OCI-LY3 (cell line): Measurements from ENCODE around the gene PARP1.

Experiments used
- H2AFZ ChIP-seq: fragments of 200-600, 300-600 bp; shearing (Covaris generic); 2 replicates; pipeline ENCODE4 v1.6.0; 2014; ENCODE audit warnings: antibody characterized with exemption, low read depth, low read length
- H3K27ac ChIP-seq: fragments of 200-600, 300-600 bp; sonication (generic); 2 replicates; pipeline ENCODE4 v1.5.1; 2014; ENCODE audit warnings: mild to moderate bottlenecking, low read length, moderate library complexity, mixed read lengths
- H3K27me3 ChIP-seq: fragments of 200-600, 300-600 bp; sonication (generic); 2 replicates; pipeline ENCODE4 v1.6.1; 2014; ENCODE audit warnings: low read depth, low read length, mixed read lengths
- H3K36me3 ChIP-seq: fragments of 200-600, 300-600 bp; sonication (generic); replicated peaks from 2 replicates; pipeline ENCODE3; 2014; ENCODE audit warnings: low read depth, low read length, mixed read lengths
- H3K4me1 ChIP-seq: fragments of 300-600, 200-600 bp; sonication (generic); 2 replicates; pipeline ENCODE4 v1.6.1; 2014; ENCODE audit warnings: low read length, mixed read lengths
- H3K4me2 ChIP-seq: fragments of 200-600, 300-600 bp; sonication (generic); 2 replicates; pipeline ENCODE4 v1.6.1; 2014; ENCODE audit warnings: low read length, mixed read lengths
- H3K4me3 ChIP-seq: fragments of 300-600, 200-600 bp; sonication (generic); 2 replicates; pipeline ENCODE4 v1.5.1; 2014; ENCODE audit warnings: antibody characterized with exemption, mild to moderate bottlenecking, low read length, moderate library complexity
- H3K79me2 ChIP-seq: fragments of 300-600, 200-600 bp; shearing (Covaris generic); 2 replicates; pipeline ENCODE4 v1.6.1; 2014; ENCODE audit warnings: mild to moderate bottlenecking, low read length, mixed read lengths
- H3K9ac ChIP-seq: fragments of 300-600, 200-600 bp; shearing (Covaris generic); 2 replicates; pipeline ENCODE4 v1.6.0; 2014; ENCODE audit warnings: mild to moderate bottlenecking, low read length, moderate library complexity
- H3K9me3 ChIP-seq: fragments of 200-600, 300-600 bp; shearing (Covaris generic); 2 replicates; pipeline ENCODE4 v1.6.1; 2014; ENCODE audit warnings: low read length, mixed read lengths; ENCODE audit not compliant: insufficient read depth
- H4K20me1 ChIP-seq: fragments of 200-600, 300-600 bp; sonication (generic); 2 replicates; pipeline ENCODE4 v1.6.1; 2016; ENCODE audit warnings: low read length, mixed read lengths; ENCODE audit not compliant: insufficient read depth
- CTCF ChIP-seq: fragments of 200-600, 300-600 bp; sonication (generic); IDR thresholded peaks from 2 replicates; pipeline ENCODE4 v1.5.1; 2014; ENCODE audit warnings: antibody characterized with exemption, low read length, low read depth
- EZH2phosphoT487 ChIP-seq: fragments of 200-600 bp; shearing (Covaris generic); IDR thresholded peaks from 2 replicates; pipeline ENCODE4 v1.6.1; 2018; ENCODE audit warnings: antibody characterized with exemption, mixed run types, low read depth

The PARP1 gene

DNA sequence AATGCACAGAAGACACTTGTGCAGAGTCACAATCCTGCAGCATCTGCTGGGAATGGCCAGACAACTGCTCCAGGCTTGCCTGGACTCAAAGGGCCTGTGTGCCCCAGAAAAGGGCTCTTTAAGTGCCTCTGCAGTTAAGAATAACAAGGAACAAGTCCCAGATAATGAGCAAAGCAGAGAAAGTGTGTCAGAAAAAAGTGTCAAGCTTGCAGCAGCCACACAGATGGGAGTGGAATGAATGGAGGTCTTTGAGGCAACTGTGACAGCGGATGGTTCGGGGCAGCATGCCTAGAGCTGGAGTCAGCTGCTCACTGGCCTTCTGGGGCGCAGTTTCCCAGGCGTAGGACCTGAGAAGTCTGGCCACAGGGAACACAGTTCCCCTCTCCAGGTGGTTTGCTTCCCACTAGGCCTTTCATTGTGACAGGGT, 5.1 kb downstream of the PARP1 start:
- H3K4me2 ChIP-seq, result no peak overlapping the region
- no peak overlapping the region for H3K27ac ChIP-seq
- TF ChIP-seq EZH2phosphoT487 (no peak), CTCF (no peak)
- peaks cover 70% of the 10 kb centered on the region for H4K20me1 ChIP-seq
- H3K36me3 ChIP-seq, result peaks cover 49% of the 10 kb centered on the region
- H3K4me1 ChIP-seq, result peaks cover 30% of the 10 kb centered on the region
- H3K27me3 ChIP-seq, result no peaks in the 10 kb centered on the region
- H3K9me3 ChIP-seq, result no peaks in the 10 kb centered on the region
- H3K9ac ChIP-seq, result no peak overlapping the region
- peaks cover 99% of the 10 kb centered on the region for H3K79me2 ChIP-seq
- H3K4me3 ChIP-seq, result no peak overlapping the region
- H2AFZ ChIP-seq, result no peak overlapping the region

GRCh38 chr1:226401355-226402303, 6.3 kb downstream of the PARP1 start:
- peaks cover 66% of the 10 kb centered on the region for H4K20me1 ChIP-seq
- peaks cover 99% of the 10 kb centered on the region for H3K79me2 ChIP-seq
- H3K4me2 ChIP-seq, result no peak overlapping the region
- no peak overlapping the region for H3K9ac ChIP-seq
- H2AFZ ChIP-seq, result no peak overlapping the region
- no peak for TF ChIP-seq CTCF
- TF ChIP-seq EZH2phosphoT487, result no peak
- H3K27me3 ChIP-seq, result no peaks in the 10 kb centered on the region
- no peak overlapping the region for H3K27ac ChIP-seq
- H3K9me3 ChIP-seq, result no peaks in the 10 kb centered on the region
- peaks cover 30% of the 10 kb centered on the region for H3K4me1 ChIP-seq
- H3K4me3 ChIP-seq, result no peak overlapping the region
- H3K36me3 ChIP-seq, result peaks cover 58% of the 10 kb centered on the region

DNA sequence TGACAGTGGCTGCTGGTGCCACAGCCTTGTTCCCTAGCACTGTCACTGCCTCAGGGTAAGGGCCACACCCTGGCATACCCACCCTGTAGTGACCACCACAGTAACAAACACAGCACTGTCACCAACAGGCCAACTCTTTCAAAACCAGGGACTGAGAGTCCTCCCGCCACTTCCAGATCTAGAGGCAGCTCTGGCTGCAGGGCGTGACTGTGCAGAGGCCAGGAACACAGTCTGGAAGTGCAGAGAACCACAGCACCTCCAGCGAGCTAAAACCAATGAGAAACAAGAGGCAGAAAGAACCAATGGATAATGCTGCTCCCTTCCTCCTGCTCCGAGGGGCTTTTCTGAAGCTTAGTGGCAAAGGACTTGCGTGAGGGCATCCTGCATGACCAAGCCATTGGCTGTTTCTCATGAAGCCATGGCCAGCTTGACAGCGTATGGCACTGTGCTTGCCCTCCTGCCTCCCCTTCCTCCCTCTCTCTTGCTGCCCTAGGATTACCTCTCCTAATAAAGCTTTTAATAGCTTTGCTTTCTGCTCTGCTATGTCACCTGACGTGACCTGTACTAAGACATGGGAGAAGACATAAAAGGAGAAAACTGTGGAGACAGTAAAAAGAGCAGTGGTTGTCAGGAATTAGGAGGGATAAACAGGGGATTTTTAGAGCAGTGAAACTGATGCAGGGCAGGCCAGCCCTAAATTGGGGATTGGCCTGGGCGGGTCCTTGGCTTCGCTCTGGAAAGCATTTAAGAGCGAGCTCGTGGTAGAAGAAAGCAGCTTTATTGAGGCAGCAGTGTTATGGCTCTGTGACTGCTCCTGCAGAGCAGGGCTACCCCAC, 7.2 kb downstream of the PARP1 start:
- Histone ChIP-seq H3K4me3 (no peak overlapping the region), H3K9ac (no peak overlapping the region), H3K79me2 (peaks cover 97% of the 10 kb centered on the region), H3K27ac (no peak overlapping the region), H3K9me3 (no peaks in the 10 kb centered on the region), H3K27me3 (no peaks in the 10 kb centered on the region), H3K36me3 (peaks cover 63% of the 10 kb centered on the region), H2AFZ (no peak overlapping the region), H4K20me1 (peaks cover 57% of the 10 kb centered on the region), H3K4me2 (no peak overlapping the region), H3K4me1 (peaks cover 23% of the 10 kb centered on the region)
- TF ChIP-seq EZH2phosphoT487 (no peak), CTCF (no peak)

DNA sequence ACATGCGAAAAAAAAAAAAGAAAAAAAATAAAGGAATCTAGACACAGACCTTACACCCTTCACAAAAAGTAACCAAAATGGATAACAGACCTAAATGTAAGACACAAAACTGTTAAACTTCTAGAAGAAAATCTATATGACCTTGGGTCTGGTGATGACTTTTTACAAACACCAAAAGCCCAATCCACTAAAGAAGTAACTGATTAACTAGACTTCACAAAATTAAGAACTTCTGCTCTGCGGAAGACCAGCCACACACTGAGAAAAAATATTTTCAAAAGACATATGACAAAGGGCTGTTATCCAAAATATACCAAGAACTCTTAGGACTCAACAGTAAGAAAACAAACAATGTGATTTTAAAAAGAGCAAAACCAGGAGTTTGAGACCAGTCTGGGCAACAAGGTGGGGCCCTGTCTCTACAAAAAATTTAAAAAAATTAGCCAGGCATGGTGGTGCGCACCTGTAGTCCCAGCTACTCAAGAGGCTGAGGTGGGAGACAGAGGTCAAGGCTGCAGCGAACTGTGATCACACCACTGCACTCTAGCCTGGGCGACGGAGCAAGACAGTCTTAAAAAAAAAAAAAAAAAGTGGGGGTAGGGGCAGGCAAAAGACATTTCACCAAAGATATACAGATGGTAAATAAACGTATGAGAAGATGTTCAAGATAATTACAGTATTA, 9.8 kb downstream of the PARP1 start:
- no peaks in the 10 kb centered on the region for H3K9me3 ChIP-seq
- peaks cover 96% of the 10 kb centered on the region for H3K79me2 ChIP-seq
- no peak overlapping the region for H2AFZ ChIP-seq
- H3K27me3 ChIP-seq, result no peaks in the 10 kb centered on the region
- no peaks in the 10 kb centered on the region for H3K4me1 ChIP-seq
- no peak overlapping the region for H3K9ac ChIP-seq
- H3K4me2 ChIP-seq, result no peak overlapping the region
- TF ChIP-seq CTCF (no peak), EZH2phosphoT487 (no peak)
- no peak overlapping the region for H3K4me3 ChIP-seq
- H3K36me3 ChIP-seq, result peaks cover 75% of the 10 kb centered on the region
- no peak overlapping the region for H3K27ac ChIP-seq
- peaks cover 46% of the 10 kb centered on the region for H4K20me1 ChIP-seq
